ENCODE measurements around the gene SLC38A8. TPM values are rescaled to one million over a fixed set of nuclear protein-coding genes. Genes with fewer than 3 reads are reported as not detected.

The SLC38A8 gene
- total RNA-seq, 2 donors from 2014 or later = not detected

GRCh38 chr16:84041881-84042280 is 714 bp downstream of the SLC38A8 start:
- DNase-seq = no peak
- intact Hi-C loops (cut with DNase I, micrococcal nuclease) = no loop called here
- ATAC-seq = no peak

- DNase-seq (no peak), ATAC-seq (no peak)
- intact Hi-C loops (cut with DNase I, micrococcal nuclease) = no loop called here
Observed at GRCh38 chr16:84040823-84041820, 1.5 kb downstream of the SLC38A8 start.

- intact Hi-C loops (cut with DNase I, micrococcal nuclease) = no loop called here
- ATAC-seq (no peak), DNase-seq (no peak)
Observed at GRCh38 chr16:84040226-84040822, 2.3 kb downstream of the SLC38A8 start.

DNA sequence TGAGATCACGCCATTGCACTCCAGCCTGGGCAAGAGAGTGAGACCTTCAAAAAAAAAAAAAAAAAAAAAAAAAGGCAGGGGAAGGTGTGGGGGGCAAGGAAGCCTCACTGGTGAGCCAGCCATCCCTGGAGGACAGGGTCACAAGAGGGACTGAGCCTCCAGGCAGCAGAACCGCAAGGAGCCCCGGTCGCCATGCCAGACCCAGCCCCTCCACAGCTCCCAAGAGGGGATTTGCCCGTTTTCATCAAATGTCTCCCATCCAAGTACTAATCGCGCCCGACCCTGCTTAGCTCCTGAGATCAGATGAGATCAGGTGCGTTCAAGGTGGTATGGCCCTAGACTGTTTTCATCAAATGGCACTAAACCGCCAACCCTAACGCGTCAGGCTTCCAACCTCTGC is 2.9 kb downstream of the SLC38A8 start:
- intact Hi-C loops (cut with DNase I, micrococcal nuclease) = no loop called here
- no peak for ATAC-seq
- no peak for DNase-seq

GRCh38 chr16:84038469-84038868 is 4.1 kb downstream of the SLC38A8 start:
- no peak for ATAC-seq
- DNase-seq = no peak
- intact Hi-C loops (cut with DNase I, micrococcal nuclease) = no loop called here

DNA sequence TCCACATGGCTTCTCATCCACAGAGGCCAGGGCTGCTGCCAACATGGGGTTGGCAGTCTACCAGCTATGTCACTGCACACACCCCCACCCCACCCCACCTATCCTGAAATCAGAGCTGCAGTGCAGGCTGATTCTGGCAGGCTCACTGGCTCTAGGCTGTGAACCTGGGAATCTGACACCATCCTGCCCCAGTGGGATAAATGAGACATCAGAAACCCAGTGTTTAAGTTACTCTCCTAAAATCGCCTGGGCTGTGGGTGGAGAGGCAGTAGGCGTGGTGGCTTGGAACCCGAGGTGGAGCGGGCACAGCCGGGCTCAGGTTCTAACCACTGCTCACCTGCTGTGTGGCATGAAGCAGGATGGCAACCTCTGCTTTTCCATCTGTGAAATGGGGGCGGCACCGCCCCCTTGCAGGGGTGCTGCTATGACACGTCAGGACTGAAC is 5.6 kb downstream of the SLC38A8 start:
- ATAC-seq (no peak), DNase-seq (no peak)
- intact Hi-C loops (cut with DNase I, micrococcal nuclease) = no loop called here

DNA sequence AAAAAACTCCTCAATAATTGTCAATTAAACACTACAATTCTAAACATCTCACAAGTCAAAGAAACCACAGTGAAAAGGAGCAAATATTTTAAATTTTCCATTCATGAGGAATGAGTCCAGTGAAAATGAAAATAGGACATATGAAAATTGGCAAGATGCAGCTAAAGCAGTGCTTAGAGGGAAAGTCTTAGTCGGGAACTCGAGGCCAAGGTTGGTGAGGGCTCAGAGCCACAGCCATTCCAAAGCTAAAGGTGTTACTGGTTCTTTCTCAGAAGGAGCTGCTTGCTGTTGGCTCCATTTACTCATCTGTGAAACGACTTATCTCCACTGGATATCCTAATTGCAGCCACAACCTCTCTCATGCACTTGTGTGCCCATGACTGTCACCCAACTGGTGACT is 6.5 kb downstream of the SLC38A8 start:
- ATAC-seq = no peak
- DNase-seq = no peak
- intact Hi-C loops (cut with DNase I, micrococcal nuclease) = no loop called here

GRCh38 chr16:84034516-84034915 is 8.1 kb downstream of the SLC38A8 start:
- DNase-seq (no peak), ATAC-seq (no peak)

DNA sequence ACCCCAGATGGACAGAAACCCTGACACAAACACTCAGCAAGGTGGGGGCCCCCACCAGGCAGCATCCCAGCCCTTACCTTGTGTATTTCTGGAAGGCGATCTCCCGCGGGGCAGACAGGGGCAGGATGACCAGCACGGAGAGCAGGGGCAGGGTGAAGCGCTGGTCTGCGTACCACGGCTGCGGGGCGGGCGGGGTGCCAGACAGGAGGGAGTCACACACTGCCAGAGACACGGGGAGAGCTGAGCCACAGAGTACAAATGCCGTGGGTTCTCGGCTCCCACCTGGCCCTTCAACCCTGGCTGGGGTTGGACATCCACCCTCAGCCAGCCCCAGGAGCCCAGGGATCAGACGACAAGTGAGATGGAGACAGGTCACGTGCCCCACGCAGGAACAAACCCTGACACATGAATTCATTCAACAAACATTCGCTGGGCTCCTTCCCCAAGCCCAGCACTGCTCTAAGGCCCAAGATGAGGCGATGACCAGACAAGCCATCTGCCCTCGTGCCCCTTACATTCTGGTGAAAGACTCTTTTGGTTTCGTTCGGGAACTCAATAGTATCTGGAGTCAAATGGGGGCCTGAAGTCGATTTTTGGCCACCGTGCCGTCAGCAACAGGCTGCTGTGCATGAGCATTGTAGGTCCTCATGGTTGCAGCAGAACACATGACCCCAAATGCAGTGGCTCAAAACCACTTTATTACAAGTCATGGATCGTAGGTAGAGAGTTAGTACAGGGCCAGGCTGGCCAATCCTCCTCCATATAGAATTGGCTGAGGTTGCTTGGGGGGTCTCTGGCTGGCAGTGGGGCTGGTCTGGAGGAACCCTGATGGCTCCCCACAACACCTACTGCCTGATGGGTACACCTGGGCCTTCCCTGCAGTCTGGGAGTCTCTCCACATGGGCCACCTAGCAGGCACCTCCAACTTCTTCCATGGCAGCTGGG is 9.1 kb downstream of the SLC38A8 start:
- ATAC-seq (no peak), DNase-seq (no peak)
- intact Hi-C loops (cut with DNase I, micrococcal nuclease) = no loop called here

More at GRCh38 chr16:84034516-84034915, 8.1 kb downstream of the SLC38A8 start:
- intact Hi-C loops (cut with DNase I, micrococcal nuclease) = no loop called here

GRCh38 chr16:84032458-84033178 is 10.0 kb downstream of the SLC38A8 start:
- DNase-seq (no peak), ATAC-seq (no peak)
- intact Hi-C loops (cut with DNase I, micrococcal nuclease) = no loop called here

- ATAC-seq (no peak), DNase-seq (no peak)
- intact Hi-C loops (cut with DNase I, micrococcal nuclease) = no loop called here
Observed at GRCh38 chr16:84031556-84031955, 11.0 kb downstream of the SLC38A8 start.

DNA sequence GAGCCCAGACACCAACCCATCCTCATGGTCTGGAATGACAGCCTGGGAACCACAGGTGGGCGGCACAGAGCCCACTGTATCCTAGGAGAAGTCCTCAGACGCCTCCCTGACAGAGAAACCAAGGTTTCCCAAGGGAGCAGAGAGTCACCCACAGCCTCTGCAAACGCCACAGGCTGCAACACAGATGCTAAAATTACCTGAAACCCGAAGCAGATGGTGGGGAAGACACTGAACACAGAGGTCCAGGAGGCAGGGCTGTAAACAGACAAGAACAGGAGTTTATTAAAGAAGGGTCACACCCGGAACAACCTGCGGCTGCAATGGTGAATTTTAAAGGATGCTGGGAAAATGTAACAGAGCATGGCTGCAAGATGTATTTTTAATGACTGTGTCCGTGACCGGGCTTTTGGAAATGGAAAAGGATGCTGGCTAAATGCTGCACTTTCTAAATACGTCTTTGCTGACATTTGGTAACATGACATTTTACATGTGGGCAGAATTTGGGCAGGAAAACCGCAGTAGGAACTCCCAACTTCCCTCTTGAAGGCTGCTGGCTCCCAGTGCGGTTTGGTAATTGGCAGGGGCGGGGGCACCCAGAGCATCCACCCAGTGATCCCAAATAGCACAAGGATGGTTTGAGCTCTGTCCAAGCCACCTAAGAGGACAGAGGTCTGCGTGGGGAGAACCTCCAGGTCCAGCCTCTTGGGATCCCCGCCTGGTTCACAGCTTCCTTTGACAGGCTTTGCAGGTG is 13.1 kb downstream of the SLC38A8 start:
- intact Hi-C loops (cut with DNase I, micrococcal nuclease) = no loop called here
- DNase-seq (no peak), ATAC-seq (no peak)

DNA sequence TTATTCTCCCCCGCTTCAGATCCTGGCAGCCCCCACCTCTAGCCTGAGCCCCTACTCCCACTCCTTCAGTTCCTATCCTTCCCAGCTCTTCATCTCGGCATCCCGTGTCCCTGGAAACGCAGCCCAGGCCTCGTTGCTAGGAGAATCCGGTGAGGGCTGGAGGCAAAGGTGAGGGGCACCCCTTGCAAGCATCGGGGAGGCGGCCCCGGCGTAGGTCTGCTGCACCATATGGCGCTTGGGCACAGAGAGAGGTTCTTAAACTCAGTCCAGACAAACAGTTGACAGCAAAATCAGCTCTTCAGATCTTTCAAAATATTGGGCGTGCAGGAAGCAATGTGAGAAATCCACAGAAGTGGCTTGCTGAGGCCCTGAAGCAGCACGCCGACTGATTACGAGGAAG is 15.0 kb downstream of the SLC38A8 start:
- DNase-seq (no peak), ATAC-seq (no peak)
- intact Hi-C loops (cut with DNase I, micrococcal nuclease) = no loop called here

- intact Hi-C loops (cut with DNase I, micrococcal nuclease) = no loop called here
- DNase-seq (no peak), ATAC-seq (no peak)
Observed at GRCh38 chr16:84026606-84027005, 16.0 kb downstream of the SLC38A8 start.

DNA sequence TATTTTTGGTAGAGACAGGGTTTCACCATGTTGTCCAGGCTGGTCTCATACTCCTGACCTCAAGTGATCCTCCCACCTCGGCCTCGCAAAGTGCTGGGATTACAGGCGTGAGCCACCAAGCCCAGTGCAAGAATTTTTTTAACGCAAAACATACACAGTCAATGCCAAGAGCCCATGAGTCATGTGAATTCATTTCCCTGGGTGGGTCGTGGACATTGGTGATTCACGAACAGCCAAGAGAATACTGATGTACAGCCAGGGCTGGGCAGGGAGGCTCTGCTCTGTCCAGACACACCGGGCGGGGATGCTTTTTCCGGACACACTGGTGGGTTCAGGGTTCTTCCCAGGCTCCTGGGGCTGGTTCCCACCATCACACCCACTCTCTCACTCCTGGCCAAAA is 17.7 kb downstream of the SLC38A8 start:
- DNase-seq = no peak
- no peak for ATAC-seq
- intact Hi-C loops (cut with DNase I, micrococcal nuclease) = no loop called here

DNA sequence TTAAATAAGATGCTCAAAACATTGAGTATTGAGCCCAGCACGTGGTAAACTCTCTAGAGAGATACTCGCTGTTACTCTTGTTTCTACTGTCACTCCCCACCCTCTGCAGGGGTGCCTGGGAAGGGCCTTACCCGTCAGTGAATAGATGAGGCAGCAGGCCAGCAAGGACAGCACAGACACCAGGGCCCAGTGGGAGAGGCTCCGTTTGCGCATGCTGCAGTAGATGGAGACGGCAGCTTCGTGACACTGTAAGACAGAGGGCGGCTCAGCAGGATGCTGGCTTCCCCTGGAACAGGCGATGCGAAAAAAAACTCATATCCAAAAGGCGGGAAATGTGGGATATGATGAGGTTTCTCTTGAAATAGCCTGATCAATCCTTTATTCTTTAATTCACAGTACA is 20.0 kb downstream of the SLC38A8 start:
- DNase-seq (no peak), ATAC-seq (no peak)
- intact Hi-C loops (cut with DNase I, micrococcal nuclease) = no loop called here

DNA sequence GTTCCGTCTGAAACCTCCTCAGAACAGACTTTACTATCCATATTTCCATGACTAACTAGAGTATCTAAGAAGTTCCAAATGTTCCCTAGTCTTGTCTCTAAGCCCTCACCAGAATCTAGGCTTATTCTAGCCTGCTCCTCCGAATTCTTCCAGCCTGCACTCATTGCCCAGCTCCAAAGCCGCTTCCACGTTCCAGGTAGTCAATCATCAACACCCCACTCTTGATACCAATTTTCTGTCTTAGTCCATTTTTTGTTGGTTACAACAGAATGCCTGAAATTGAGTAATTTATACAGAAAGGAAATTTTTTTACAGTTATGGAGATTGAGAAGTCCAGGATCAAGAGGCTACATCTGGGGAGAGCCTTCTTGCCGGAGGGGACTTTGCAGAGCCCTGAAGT is 21.1 kb downstream of the SLC38A8 start:
- intact Hi-C loops (cut with DNase I, micrococcal nuclease) = no loop called here
- DNase-seq (no peak), ATAC-seq (no peak)

GRCh38 chr16:84020353-84020752 is 22.2 kb downstream of the SLC38A8 start:
- intact Hi-C loops (cut with DNase I, micrococcal nuclease) = no loop called here
- no peak for ATAC-seq
- DNase-seq = no peak
